ENCODE results near the gene GPC3.

DNA sequence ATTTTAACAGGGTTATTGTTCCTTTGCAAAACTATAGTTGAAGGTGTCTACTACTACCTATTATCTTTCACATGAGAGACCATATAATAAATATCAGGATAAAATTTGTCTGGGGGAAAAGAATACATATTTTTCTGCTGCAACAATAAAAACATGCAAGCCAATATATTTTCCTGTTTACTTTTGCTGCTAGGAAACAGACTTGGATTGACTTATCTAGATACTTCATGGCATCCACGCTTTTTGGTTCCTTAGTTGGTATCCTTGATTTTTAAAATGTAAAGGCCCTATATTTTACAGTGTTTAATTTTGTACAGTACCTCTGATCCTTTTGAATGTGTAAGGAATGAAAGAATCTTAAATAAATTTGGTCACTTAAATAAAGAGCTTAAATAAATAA, 150.6 kb downstream of the GPC3 start:
- TF ChIP-seq TAF1 (IDR thresholded peaks at IDR 0.05; ENCODE audit: low read depth) (no peak), REST (IDR thresholded peaks at IDR 0.05; ENCODE audit: low read depth) (no peak), CREB1 (IDR thresholded peaks at IDR 0.05; ENCODE audit: low read depth) (no peak), EP300 (IDR thresholded peaks at IDR 0.05; ENCODE audit: borderline replicate concordance) (no peak), TEAD4 (IDR thresholded peaks at IDR 0.05) (no peak), CEBPB (IDR thresholded peaks at IDR 0.05) (no peak), EGR1 (IDR thresholded peaks at IDR 0.05) (no peak), ZBTB7A (IDR thresholded peaks at IDR 0.05; ENCODE audit: low read depth) (no peak)

All from Ishikawa (cell line).